PC-3 (cell line): ENCODE measurements around the gene PTGS2. TPM values are rescaled to one million over a fixed set of nuclear protein-coding genes. Genes with fewer than 3 reads are reported as not detected.
"Not testable (repeated sequence)": the region's sequence is repeated elsewhere in the genome, so short reads cannot be mapped to it uniquely, and the experiment has no call there.

ENCODE experiments used
- ATAC-seq: fragments of 200-7000 bp; cut with Tn5 transposase; 2 replicates; pipeline ENCODE4 v1.9.1; 2020; ENCODE audit warnings: mild to moderate bottlenecking, moderate library complexity
- BruUV-seq: library from RNA; stranded (reverse); fragments of 400-500 nt; replicated peaks from 2 replicates; lab custom pipeline; 2021; lab: Mats Ljungman, UMichigan
- CTCF ChIA-PET: fragments of 300-600 bp; sonication (Branson Sonifier 250); formaldehyde crosslinking; loops from one replicate; lab custom pipeline; 2022; ENCODE audit warnings: antibody characterized with exemption; lab: Charles Lee
- POLR2A ChIA-PET: fragments of 300-600 bp; sonication (Branson Sonifier 250); formaldehyde crosslinking; loops from one replicate; lab custom pipeline; 2022; ENCODE audit warnings: antibody characterized with exemption; ENCODE audit not compliant: unreplicated experiment; lab: Charles Lee
- DNase-seq: peaks from one replicate; pipeline ENCODE4 v3.0.0-alpha.2; 2015
- H2AFZ ChIP-seq: fragments of 300-600 bp; sonication (generic); 2 replicates; pipeline ENCODE4 v1.6.0; 2016; ENCODE audit warnings: antibody characterized with exemption, low read length
- H3F3A ChIP-seq: fragments of 300-600 bp; sonication (generic); one replicate; pipeline ENCODE4 v1.6.0; 2017; ENCODE audit warnings: antibody characterized with exemption, low read length, control low read depth, mild to moderate bottlenecking; ENCODE audit not compliant: unreplicated experiment
- H3K27ac ChIP-seq: fragments of 300-600 bp; sonication (generic); 2 replicates; pipeline ENCODE4 v1.5.1; 2016; ENCODE audit warnings: mild to moderate bottlenecking, low read length
- H3K27me3 ChIP-seq: fragments of 300-600 bp; sonication (generic); 2 replicates; pipeline ENCODE4 v1.6.1; 2016; ENCODE audit warnings: low read length, mixed read lengths
- H3K36me3 ChIP-seq: fragments of 300-600 bp; sonication (generic); 2 replicates; pipeline ENCODE4 v1.6.1; 2016; ENCODE audit warnings: low read depth, mixed run types, low read length, mixed read lengths
- H3K4me1 ChIP-seq: fragments of 300-600 bp; sonication (generic); 2 replicates; pipeline ENCODE4 v1.5.1; 2016; ENCODE audit warnings: low read length; ENCODE audit not compliant: insufficient read depth
- H3K4me2 ChIP-seq: fragments of 300-600 bp; sonication (generic); 2 replicates; pipeline ENCODE4 v1.6.0; 2016; ENCODE audit warnings: low read length
- H3K4me3 ChIP-seq: fragments of 300-600 bp; sonication (generic); 2 replicates; pipeline ENCODE4 v1.5.1; 2016; ENCODE audit warnings: mild to moderate bottlenecking, low read length, mixed read lengths
- H3K79me2 ChIP-seq: fragments of 300-600 bp; sonication (generic); 2 replicates; pipeline ENCODE4 v1.6.1; 2017; ENCODE audit warnings: low read length, mixed read lengths
- H3K9ac ChIP-seq: fragments of 300-600 bp; sonication (generic); 2 replicates; pipeline ENCODE4 v1.6.0; 2016; ENCODE audit warnings: mild to moderate bottlenecking, low read length
- H3K9me2 ChIP-seq: fragments of 300-600 bp; sonication (generic); replicated peaks from 2 replicates; pipeline ENCODE4 v1.6.1; 2016; ENCODE audit warnings: mixed run types, low read length, mixed read lengths
- H3K9me3 ChIP-seq: fragments of 300-600 bp; sonication (generic); 2 replicates; pipeline ENCODE4 v1.6.1; 2016; ENCODE audit warnings: low read length, mixed read lengths
- H4K20me1 ChIP-seq: fragments of 300-600 bp; sonication (generic); 2 replicates; pipeline ENCODE4 v1.6.1; 2016; ENCODE audit warnings: low read length, mixed read lengths
- EZH2 ChIP-seq: fragments of 300-600 bp; sonication (generic); IDR thresholded peaks from one replicate; pipeline ENCODE4 v1.6.1; 2017; ENCODE audit warnings: antibody characterized with exemption, mild to moderate bottlenecking, low read length; ENCODE audit not compliant: unreplicated experiment
- EZH2phosphoT487 ChIP-seq: fragments of 300-600 bp; sonication (generic); IDR thresholded peaks from 2 replicates; pipeline ENCODE4 v1.6.1; 2018; ENCODE audit warnings: mild to moderate bottlenecking, antibody characterized with exemption, low read length, borderline replicate concordance
- intact Hi-C: fragments of 100-400 bp; cut with micrococcal nuclease; formaldehyde crosslinking; loops from 2 replicates; pipeline ENCODE4 v1.9.0; 2023
- total RNA-seq: library from RNA; depleted of rRNA; stranded (reverse); fragments of >200 nt; gene quantifications from 2 replicates; pipeline ENCODE4 v1.2.3, GENCODE V29; 2014
- TF ChIP-seq, protein P1 (sequence below): fragments of 300-600 bp; sonication (generic); conservative IDR thresholded peaks from 2 replicates; pipeline ENCODE4 v1.5.1; 2017; ENCODE audit warnings: antibody characterized with exemption, low read depth, mild to moderate bottlenecking, low read length

Gene PTGS2
- total RNA-seq, 1 experiment from 2014 or later, result 7.9 TPM

DNA sequence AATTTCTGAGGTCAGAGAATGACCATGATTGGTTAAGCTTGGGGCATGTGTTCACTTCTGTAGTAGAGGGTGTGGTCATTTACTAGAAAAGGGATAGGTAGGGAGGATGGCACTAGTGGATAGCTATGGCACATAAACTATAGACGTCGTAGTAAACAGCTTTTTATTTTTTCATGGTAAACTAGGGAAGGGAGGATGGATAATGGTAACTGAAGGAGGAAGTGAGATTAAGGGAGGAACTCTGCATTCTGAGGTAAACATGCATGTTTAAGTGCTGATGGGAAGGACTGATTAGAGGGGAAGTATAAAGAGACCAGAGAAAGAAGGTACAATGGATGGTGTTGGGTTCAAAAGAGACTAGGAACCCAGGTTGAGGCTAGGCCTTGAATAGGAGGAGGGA, 26.9 kb downstream of the PTGS2 start:
- no peaks in the 10 kb centered on the region for H3K27me3 ChIP-seq
- no peaks in the 10 kb centered on the region for H4K20me1 ChIP-seq
- no peak overlapping the region for H3K9ac ChIP-seq
- no peaks in the 10 kb centered on the region for H3K9me2 ChIP-seq
- ChIA-PET CTCF (no interaction called here), POLR2A (no interaction called here)
- H2AFZ ChIP-seq, result no peak overlapping the region
- no peak overlapping the region for H3K4me3 ChIP-seq
- ATAC-seq, result no peak
- H3K9me3 ChIP-seq, result no peaks in the 10 kb centered on the region
- 0 out of 2 replicates have a peak, but pooled peaks cover 4% of the 10 kb centered on the region for H3K4me1 ChIP-seq
- no peaks in the 10 kb centered on the region for H3K36me3 ChIP-seq
- no peaks in the 10 kb centered on the region for H3K79me2 ChIP-seq
- H3K27ac ChIP-seq, result no peak overlapping the region
- DNase-seq, result no peak
- no peak overlapping the region for H3K4me2 ChIP-seq
- no peaks in the 10 kb centered on the region for H3F3A ChIP-seq
- no TSS peak for BruUV-seq
- TF ChIP-seq, protein P1, sequence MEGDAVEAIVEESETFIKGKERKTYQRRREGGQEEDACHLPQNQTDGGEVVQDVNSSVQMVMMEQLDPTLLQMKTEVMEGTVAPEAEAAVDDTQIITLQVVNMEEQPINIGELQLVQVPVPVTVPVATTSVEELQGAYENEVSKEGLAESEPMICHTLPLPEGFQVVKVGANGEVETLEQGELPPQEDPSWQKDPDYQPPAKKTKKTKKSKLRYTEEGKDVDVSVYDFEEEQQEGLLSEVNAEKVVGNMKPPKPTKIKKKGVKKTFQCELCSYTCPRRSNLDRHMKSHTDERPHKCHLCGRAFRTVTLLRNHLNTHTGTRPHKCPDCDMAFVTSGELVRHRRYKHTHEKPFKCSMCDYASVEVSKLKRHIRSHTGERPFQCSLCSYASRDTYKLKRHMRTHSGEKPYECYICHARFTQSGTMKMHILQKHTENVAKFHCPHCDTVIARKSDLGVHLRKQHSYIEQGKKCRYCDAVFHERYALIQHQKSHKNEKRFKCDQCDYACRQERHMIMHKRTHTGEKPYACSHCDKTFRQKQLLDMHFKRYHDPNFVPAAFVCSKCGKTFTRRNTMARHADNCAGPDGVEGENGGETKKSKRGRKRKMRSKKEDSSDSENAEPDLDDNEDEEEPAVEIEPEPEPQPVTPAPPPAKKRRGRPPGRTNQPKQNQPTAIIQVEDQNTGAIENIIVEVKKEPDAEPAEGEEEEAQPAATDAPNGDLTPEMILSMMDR, result no peak
- TF ChIP-seq EZH2phosphoT487 (no peak), EZH2 (no peak)
- intact Hi-C loops, result no loop called here

DNA sequence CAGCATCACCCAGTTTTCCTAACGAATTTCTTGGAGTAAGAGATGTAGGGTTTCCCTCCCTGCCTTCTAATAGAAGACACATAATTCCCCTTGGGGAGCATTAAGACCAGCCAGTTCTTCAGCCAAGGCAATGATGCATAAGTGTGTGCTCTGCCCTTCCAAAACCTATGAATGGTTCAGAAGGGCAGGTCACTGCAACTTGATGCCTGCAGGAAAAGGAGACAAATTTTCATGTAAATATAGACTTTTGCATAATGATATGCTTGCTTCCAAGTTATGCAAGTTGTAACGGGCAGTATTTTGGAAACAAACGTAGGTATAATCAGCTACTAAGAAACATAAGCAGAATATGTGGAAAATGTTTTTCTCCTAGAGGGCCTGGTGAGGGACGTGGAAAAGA, 31.6 kb downstream of the PTGS2 start:
- no peaks in the 10 kb centered on the region for H3K36me3 ChIP-seq
- ChIA-PET POLR2A (no interaction called here), CTCF (no interaction called here)
- no peak for TF ChIP-seq EZH2phosphoT487
- TF ChIP-seq, protein P1, result no peak
- H3K4me2 ChIP-seq, result no peak overlapping the region
- no peaks in the 10 kb centered on the region for H3K79me2 ChIP-seq
- ATAC-seq, result no peak
- no TSS peak for BruUV-seq
- no peaks in the 10 kb centered on the region for H3K27me3 ChIP-seq
- no peaks in the 10 kb centered on the region for H3F3A ChIP-seq
- no peak overlapping the region for H2AFZ ChIP-seq
- H3K9me2 ChIP-seq, result no peaks in the 10 kb centered on the region
- no peak overlapping the region for H3K27ac ChIP-seq
- intact Hi-C loops, result no loop called here
- H3K4me3 ChIP-seq, result no peak overlapping the region
- H4K20me1 ChIP-seq, result no peaks in the 10 kb centered on the region
- peaks cover 13% of the 10 kb centered on the region for H3K4me1 ChIP-seq
- H3K9me3 ChIP-seq, result no peaks in the 10 kb centered on the region
- DNase-seq, result no peak
- no peak overlapping the region for H3K9ac ChIP-seq

DNA sequence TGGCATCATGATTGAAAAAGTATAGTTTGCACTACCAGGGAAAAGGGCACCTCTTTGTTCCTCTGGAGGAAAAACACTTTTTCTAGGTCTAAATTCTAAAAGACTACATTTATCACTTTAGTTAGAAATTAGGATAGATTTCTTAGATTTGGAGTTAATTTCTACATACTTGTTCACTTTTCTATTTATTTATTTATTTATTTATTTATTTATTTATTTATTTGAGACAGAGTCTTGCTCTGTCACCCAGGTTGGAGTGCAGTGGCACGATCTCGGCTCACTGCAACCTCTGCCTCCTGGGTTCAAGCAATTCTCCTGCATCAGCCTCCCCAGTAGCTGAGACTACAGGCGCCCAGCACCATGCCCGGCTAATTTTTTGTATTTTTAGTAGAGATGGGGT, 32.2 kb downstream of the PTGS2 start:
- H3K9me2 ChIP-seq, H3K9me3 ChIP-seq, H4K20me1 ChIP-seq, DNase-seq, H3K36me3 ChIP-seq, H2AFZ ChIP-seq, H3K79me2 ChIP-seq, BruUV-seq, CTCF ChIA-PET, ATAC-seq, H3K27ac ChIP-seq, H3K9ac ChIP-seq, intact Hi-C loops, H3K4me3 ChIP-seq, H3K4me2 ChIP-seq, POLR2A ChIA-PET, H3K27me3 ChIP-seq, H3F3A ChIP-seq: not testable (repeated sequence)
- peaks cover 13% of the 10 kb centered on the region for H3K4me1 ChIP-seq
